Omental fat pad (tissue), 4 donors: ENCODE results near the gene RAB30. TPM values are rescaled to one million over a fixed set of nuclear protein-coding genes. Genes with fewer than 3 reads are reported as not detected.

ENCODE experiments used
- ATAC-seq: fragments of 150-250 bp; one replicate; pipeline ENCODE4 v1.9.1; 2016; ENCODE audit warnings: mild to moderate bottlenecking, moderate library complexity; ENCODE audit not compliant: low FRiP score
- DNase-seq: peaks from one replicate; pipeline ENCODE4 v3.0.0-alpha.2; 2019; ENCODE audit warnings: low spot score
- CTCF ChIP-seq, 3 donors: fragments of 450-650 bp; IDR thresholded peaks; one replicate each; pipeline ENCODE4 v1.5.1; 2016 to 2017; ENCODE audit warnings: antibody characterized with exemption in 3 of 3, mild to moderate bottlenecking in 3 of 3, moderate library complexity in 2 of 3
- total RNA-seq, 4 donors: library from RNA; depleted of rRNA; stranded (reverse); fragments of >200 nt; gene quantifications; one replicate each; pipeline ENCODE4 v1.1.0, GENCODE V29; 2016

RAB30 gene
- 10 to 100 TPM; 14.8 to 37.9 (median 23.5) TPM for total RNA-seq

GRCh38 chr11:83071567-83072349, at the start of gene RAB30:
Gene RAB30, minus strand, starts transcription at chr11:83071897. Its CDS starts 74,581 bp downstream, at chr11:82997316.
- DNase-seq = peak; percentile 83
- TF ChIP-seq CTCF (IDR thresholded peaks at IDR 0.05) = no peak
- peak; percentile 98 for ATAC-seq

GRCh38 chr11:83120327-83120726, 48.6 kb upstream of the RAB30 start:
- TF ChIP-seq CTCF (IDR thresholded peaks at IDR 0.05) = no peak
- DNase-seq (no peak), ATAC-seq (no peak)

GRCh38 chr11:83119216-83119615, 47.5 kb upstream of the RAB30 start:
- ATAC-seq (no peak), DNase-seq (no peak)
- TF ChIP-seq CTCF (IDR thresholded peaks at IDR 0.05) = no peak

- no peak for DNase-seq
- ATAC-seq = no peak
- TF ChIP-seq CTCF (IDR thresholded peaks at IDR 0.05) = no peak
Observed at GRCh38 chr11:83118814-83119213, 47.1 kb upstream of the RAB30 start.

- ATAC-seq (no peak), DNase-seq (no peak)
- TF ChIP-seq CTCF (IDR thresholded peaks at IDR 0.05) = no peak
Observed at GRCh38 chr11:83116015-83116641, 44.4 kb upstream of the RAB30 start.

- TF ChIP-seq CTCF (IDR thresholded peaks at IDR 0.05) = no peak
- DNase-seq (no peak), ATAC-seq (no peak)
Observed at GRCh38 chr11:83115551-83115950, 43.9 kb upstream of the RAB30 start.

- ATAC-seq (no peak), DNase-seq (no peak)
- TF ChIP-seq CTCF (IDR thresholded peaks at IDR 0.05) = no peak
Observed at GRCh38 chr11:83115026-83115425, 43.3 kb upstream of the RAB30 start.
